Measurements from ENCODE around the gene NSG1. TPM values are rescaled to one million over a fixed set of nuclear protein-coding genes. Genes with fewer than 3 reads are reported as not detected.

Gene NSG1
- total RNA-seq, 1 experiment from 2014 or later = not detected

DNA sequence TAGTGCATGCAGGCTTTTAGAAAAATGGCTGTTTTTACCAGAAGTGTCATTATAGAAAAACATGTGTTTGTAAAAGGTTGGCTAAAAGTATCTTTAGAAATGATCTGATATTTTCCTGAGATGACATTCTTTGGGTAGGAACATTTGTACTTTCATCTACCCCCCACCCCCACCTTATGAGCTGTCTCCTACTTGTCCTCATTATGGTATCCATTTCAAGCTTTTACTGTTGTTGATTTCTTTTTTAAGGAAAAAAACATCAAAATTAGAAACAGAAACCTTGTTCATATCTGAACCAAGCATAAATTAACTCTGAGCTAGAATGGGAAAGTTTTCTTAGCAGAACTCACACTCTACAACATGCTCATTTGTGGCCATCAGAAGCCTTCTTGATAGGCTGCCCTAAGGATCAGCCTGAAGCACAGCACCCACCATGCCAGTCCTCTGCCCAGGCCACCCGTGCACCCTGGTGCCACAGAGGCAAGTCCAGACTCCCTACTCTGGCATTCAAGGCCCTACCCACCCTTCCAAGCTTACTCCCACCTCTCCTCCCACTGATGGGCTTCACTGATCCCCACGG, 49.4 kb downstream of the NSG1 start:
- Histone ChIP-seq H3K36me3 (ENCODE audit: control insufficient read depth, insufficient read depth, low read length) (no peaks in the 10 kb centered on the region), H3K27me3 (ENCODE audit: control insufficient read depth, insufficient read depth, low read length) (no peaks in the 10 kb centered on the region), H3K9me3 (ENCODE audit: control insufficient read depth, insufficient read depth, low read depth, low read length) (no peaks in the 10 kb centered on the region), H3K4me1 (ENCODE audit: control insufficient read depth, insufficient read depth, low read length) (no peaks in the 10 kb centered on the region), H3K4me3 (ENCODE audit: low read depth in 2 of 2, low read length in 2 of 2) (no peak overlapping the region), H3K27ac (ENCODE audit: low read length) (no peak overlapping the region)
- TF ChIP-seq POLR2AphosphoS5 (IDR thresholded peaks at IDR 0.05; ENCODE audit: low read depth, low read length) (no peak), TCF7L2 (IDR thresholded peaks at IDR 0.05; ENCODE audit: low read depth, low read length) (no peak), SIN3A (IDR thresholded peaks at IDR 0.05; ENCODE audit: borderline replicate concordance, insufficient read depth, low read depth, low read length) (no peak)
- TF ChIP-seq, protein P1, sequence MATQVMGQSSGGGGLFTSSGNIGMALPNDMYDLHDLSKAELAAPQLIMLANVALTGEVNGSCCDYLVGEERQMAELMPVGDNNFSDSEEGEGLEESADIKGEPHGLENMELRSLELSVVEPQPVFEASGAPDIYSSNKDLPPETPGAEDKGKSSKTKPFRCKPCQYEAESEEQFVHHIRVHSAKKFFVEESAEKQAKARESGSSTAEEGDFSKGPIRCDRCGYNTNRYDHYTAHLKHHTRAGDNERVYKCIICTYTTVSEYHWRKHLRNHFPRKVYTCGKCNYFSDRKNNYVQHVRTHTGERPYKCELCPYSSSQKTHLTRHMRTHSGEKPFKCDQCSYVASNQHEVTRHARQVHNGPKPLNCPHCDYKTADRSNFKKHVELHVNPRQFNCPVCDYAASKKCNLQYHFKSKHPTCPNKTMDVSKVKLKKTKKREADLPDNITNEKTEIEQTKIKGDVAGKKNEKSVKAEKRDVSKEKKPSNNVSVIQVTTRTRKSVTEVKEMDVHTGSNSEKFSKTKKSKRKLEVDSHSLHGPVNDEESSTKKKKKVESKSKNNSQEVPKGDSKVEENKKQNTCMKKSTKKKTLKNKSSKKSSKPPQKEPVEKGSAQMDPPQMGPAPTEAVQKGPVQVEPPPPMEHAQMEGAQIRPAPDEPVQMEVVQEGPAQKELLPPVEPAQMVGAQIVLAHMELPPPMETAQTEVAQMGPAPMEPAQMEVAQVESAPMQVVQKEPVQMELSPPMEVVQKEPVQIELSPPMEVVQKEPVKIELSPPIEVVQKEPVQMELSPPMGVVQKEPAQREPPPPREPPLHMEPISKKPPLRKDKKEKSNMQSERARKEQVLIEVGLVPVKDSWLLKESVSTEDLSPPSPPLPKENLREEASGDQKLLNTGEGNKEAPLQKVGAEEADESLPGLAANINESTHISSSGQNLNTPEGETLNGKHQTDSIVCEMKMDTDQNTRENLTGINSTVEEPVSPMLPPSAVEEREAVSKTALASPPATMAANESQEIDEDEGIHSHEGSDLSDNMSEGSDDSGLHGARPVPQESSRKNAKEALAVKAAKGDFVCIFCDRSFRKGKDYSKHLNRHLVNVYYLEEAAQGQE (IDR thresholded peaks at IDR 0.05; ENCODE audit: insufficient read depth in 1 of 2, low read depth in 2 of 2, low read length in 1 of 2) = no peak
- TF ChIP-seq, protein P2, sequence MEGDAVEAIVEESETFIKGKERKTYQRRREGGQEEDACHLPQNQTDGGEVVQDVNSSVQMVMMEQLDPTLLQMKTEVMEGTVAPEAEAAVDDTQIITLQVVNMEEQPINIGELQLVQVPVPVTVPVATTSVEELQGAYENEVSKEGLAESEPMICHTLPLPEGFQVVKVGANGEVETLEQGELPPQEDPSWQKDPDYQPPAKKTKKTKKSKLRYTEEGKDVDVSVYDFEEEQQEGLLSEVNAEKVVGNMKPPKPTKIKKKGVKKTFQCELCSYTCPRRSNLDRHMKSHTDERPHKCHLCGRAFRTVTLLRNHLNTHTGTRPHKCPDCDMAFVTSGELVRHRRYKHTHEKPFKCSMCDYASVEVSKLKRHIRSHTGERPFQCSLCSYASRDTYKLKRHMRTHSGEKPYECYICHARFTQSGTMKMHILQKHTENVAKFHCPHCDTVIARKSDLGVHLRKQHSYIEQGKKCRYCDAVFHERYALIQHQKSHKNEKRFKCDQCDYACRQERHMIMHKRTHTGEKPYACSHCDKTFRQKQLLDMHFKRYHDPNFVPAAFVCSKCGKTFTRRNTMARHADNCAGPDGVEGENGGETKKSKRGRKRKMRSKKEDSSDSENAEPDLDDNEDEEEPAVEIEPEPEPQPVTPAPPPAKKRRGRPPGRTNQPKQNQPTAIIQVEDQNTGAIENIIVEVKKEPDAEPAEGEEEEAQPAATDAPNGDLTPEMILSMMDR (IDR thresholded peaks at IDR 0.05) = no peak
- no TSS peak for BruUV-seq (replicated peaks)
- no peak for DNase-seq (ENCODE audit: low read depth, low spot score)
- in situ Hi-C loops (cut with HindIII; ENCODE audit: low pct_unique_long_range_greater_than_20kb, low sequenced_read_pairs) (no loop called here), intact Hi-C loops (cut with micrococcal nuclease; ENCODE audit: unreplicated experiment) (no loop called here)
- ATAC-seq = no peak
- POLR2A ChIA-PET = interaction anchor here (0.5 kb wide), 1 partner anchor 31 kb away, joined by 3 read pairs; no protein-coding TSS in a partner anchor
- CTCF ChIA-PET = no interaction called here

DNA sequence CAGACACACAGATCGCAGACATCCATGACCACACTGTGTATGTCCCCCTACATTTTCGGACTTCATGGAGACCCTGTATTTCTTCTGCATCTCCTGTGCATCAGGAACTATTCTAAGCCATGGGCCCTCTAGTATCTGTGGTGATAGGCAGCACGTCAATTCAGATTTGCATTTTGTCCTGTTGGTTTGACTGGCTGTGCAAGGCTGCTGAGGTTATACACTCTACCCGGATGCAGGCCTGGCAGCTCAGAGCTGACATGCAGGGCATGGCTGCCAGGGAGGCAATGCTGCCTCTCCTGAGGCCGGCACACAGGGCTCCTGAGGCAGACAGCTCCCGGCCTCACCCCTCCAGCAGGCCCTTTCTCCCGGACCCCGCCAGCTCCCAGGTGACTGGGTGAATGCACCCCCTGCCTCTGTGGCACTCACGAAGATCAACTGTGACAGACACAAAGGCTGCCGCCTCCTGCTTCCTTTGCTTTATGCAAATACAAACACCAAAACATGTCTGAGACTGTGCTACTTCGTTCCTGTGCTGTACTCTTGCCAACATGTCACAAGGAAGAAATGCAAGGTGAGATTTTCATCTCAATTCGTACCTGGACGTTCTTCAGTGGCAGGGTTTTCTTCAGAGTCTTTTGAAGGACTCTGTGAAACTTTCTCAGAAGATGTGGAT, 51.0 kb downstream of the NSG1 start:
- BruUV-seq (replicated peaks) = no TSS peak
- Histone ChIP-seq H3K4me3 (ENCODE audit: low read depth in 2 of 2, low read length in 2 of 2) (no peak overlapping the region), H3K27ac (ENCODE audit: low read length) (no peak overlapping the region), H3K36me3 (ENCODE audit: control insufficient read depth, insufficient read depth, low read length) (no peaks in the 10 kb centered on the region), H3K27me3 (ENCODE audit: control insufficient read depth, insufficient read depth, low read length) (no peaks in the 10 kb centered on the region), H3K4me1 (ENCODE audit: control insufficient read depth, insufficient read depth, low read length) (no peaks in the 10 kb centered on the region), H3K9me3 (ENCODE audit: control insufficient read depth, insufficient read depth, low read depth, low read length) (no peaks in the 10 kb centered on the region)
- in situ Hi-C loops (cut with HindIII; ENCODE audit: low pct_unique_long_range_greater_than_20kb, low sequenced_read_pairs) = no loop called here
- TF ChIP-seq, protein P1 (IDR thresholded peaks at IDR 0.05; ENCODE audit: insufficient read depth in 1 of 2, low read depth in 2 of 2, low read length in 1 of 2) = no peak
- no peak for TF ChIP-seq POLR2AphosphoS5 (IDR thresholded peaks at IDR 0.05; ENCODE audit: low read depth, low read length)
- TF ChIP-seq SIN3A (IDR thresholded peaks at IDR 0.05; ENCODE audit: borderline replicate concordance, insufficient read depth, low read depth, low read length) = no peak
- ChIA-PET CTCF (no interaction called here), POLR2A (no interaction called here)
- no peak for DNase-seq (ENCODE audit: low read depth, low spot score)
- ATAC-seq = no peak
- intact Hi-C loops (cut with micrococcal nuclease; ENCODE audit: unreplicated experiment) = no loop called here
